Astrocyte of the cerebellum (primary cell): ENCODE data around the gene CEP20.
"Not testable (repeated sequence)": the region's sequence is repeated elsewhere in the genome, so short reads cannot be mapped to it uniquely, and the experiment has no call there.

Source experiments
- DNase-seq: peaks from one replicate; pipeline ENCODE4 v3.0.0-alpha.2; 2011; ENCODE audit warnings: low read depth
- H3K4me3 ChIP-seq: 2 replicates; pipeline ENCODE4 v1.5.1; 2011; ENCODE audit warnings: mild to moderate bottlenecking, low read depth, low read length, moderate library complexity
- in situ Hi-C: cut with HindIII; loops from 2 replicates; pipeline ENCODE4 v1.10.0; 2017; ENCODE audit warnings: low sequenced_read_pairs
- TF ChIP-seq, protein P1 (sequence below): IDR thresholded peaks from 2 replicates; pipeline ENCODE4 v1.5.1; 2012; ENCODE audit warnings: low read length, low read depth, moderate library complexity, mild to moderate bottlenecking; ENCODE audit errors: missing control alignments

The CEP20 gene

GRCh38 chr16:15856182-15856581 is 32.2 kb downstream of the CEP20 start:
- H3K4me3 ChIP-seq, result no peak overlapping the region
- TF ChIP-seq, protein P1, sequence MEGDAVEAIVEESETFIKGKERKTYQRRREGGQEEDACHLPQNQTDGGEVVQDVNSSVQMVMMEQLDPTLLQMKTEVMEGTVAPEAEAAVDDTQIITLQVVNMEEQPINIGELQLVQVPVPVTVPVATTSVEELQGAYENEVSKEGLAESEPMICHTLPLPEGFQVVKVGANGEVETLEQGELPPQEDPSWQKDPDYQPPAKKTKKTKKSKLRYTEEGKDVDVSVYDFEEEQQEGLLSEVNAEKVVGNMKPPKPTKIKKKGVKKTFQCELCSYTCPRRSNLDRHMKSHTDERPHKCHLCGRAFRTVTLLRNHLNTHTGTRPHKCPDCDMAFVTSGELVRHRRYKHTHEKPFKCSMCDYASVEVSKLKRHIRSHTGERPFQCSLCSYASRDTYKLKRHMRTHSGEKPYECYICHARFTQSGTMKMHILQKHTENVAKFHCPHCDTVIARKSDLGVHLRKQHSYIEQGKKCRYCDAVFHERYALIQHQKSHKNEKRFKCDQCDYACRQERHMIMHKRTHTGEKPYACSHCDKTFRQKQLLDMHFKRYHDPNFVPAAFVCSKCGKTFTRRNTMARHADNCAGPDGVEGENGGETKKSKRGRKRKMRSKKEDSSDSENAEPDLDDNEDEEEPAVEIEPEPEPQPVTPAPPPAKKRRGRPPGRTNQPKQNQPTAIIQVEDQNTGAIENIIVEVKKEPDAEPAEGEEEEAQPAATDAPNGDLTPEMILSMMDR, result no peak
- DNase-seq, result no peak
- in situ Hi-C loops, result no loop called here

GRCh38 chr16:15855704-15856003 is 32.7 kb downstream of the CEP20 start:
- in situ Hi-C loops, result no loop called here
- no peak overlapping the region for H3K4me3 ChIP-seq
- TF ChIP-seq, protein P1, result no peak
- DNase-seq, result no peak

DNA sequence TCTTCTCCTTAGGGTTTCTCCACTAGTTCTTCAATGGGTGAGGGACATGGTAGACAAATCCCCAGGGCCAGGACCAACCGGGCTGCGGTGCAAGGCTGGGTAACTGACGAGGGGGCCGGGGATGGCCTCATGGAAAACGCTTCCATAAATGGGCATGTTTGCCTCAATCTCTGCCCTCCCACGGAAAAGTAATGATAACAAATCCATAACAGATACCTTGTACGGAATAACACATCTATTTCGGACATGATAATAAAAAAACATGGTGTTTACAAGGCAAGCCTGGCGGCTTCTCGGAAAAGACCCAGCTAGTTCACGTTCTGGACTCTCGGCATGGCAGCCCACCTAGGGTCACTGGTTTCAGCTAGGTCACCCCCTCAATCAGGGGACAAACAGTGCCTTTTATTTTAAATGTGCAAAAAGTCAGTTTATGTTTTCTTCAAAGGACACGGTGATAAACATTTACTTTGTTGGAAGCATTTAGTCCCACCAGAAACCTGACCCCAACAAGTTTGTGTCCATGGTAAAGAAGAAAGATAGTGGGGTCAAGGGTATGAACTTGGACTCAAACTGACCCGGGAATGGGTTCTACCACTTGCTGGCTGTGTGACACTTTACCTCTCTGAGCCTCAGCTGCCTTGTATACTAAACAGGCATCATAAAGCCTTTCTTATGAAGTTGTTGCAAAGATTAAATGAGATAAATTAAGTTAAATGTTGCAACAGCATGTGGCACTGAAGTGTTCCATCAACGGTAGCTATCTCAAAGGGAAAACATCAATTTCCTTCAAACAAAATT is 33.3 kb downstream of the CEP20 start:
- TF ChIP-seq, protein P1, result no peak
- no peak for DNase-seq
- no peak overlapping the region for H3K4me3 ChIP-seq
- in situ Hi-C loops, result no loop called here

DNA sequence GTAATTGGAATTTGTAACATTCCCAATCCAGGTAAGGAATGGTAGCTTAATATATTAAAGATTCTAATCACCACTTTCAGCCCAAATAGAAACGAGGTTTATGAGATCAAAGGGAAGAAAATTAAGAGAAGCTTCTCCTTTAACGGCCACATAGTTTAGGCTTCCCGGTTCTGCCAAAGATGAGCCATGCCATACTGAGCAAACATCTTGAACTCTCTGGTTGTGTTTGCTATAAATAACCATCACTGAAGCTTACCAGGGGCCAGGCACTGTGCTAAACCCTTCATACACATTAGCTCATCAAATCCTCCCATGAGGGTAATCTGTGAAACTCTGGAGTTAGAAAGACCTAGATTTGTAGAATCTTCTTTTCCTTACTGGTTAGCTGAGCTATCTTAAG is 34.3 kb downstream of the CEP20 start:
- no peak overlapping the region for H3K4me3 ChIP-seq
- TF ChIP-seq, protein P1, result no peak
- in situ Hi-C loops, result no loop called here
- no peak for DNase-seq

GRCh38 chr16:15853021-15853420 is 35.4 kb downstream of the CEP20 start:
- no peak for DNase-seq
- in situ Hi-C loops, result no loop called here
- no peak overlapping the region for H3K4me3 ChIP-seq
- TF ChIP-seq, protein P1, result no peak

DNA sequence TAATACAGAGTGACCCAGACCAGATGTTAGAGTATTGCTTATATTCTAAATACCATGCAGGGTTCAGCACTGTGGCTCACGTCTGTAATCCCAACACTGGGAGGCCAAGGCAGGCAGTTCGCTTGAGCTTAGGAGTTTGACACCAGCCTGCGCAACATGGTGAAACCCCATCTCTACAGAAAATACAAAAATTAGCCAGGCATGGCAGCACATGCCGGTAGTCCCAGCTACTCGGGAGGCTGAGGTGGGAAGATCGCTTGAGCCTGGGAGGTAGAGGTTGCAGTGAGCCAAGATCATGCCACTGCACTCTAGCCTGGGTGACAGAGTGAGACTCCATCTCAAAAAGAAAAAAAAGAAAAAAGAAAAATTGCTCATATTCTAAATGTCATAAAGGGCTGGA is 37.8 kb downstream of the CEP20 start:
- in situ Hi-C loops, H3K4me3 ChIP-seq, DNase-seq: not testable (repeated sequence)

- in situ Hi-C loops, result no loop called here
- TF ChIP-seq, protein P1, result no peak
These were observed 39.0 kb downstream of the CEP20 start for GRCh38 chr16:15849209-15849981.

More at GRCh38 chr16:15849209-15849981, 39.0 kb downstream of the CEP20 start:
- H3K4me3 ChIP-seq, result no peak overlapping the region
- no peak for DNase-seq
